Right lobe of liver (tissue), 6 donors: Measurements from ENCODE around the gene NUP58. TPM values are rescaled to one million over a fixed set of nuclear protein-coding genes. Genes with fewer than 3 reads are reported as not detected.
"Not testable (repeated sequence)": the region's sequence is repeated elsewhere in the genome, so short reads cannot be mapped to it uniquely, and the experiment has no call there.

ENCODE experiments used
- ATAC-seq, 4 donors: fragments of 200-7000 bp; cut with Tn5 transposase; one replicate each; pipeline ENCODE4 v1.9.1; 2020; ENCODE audit warnings: mild to moderate bottlenecking in 4 of 4, moderate library complexity in 4 of 4
- DNase-seq, 3 donors: peaks; one replicate each; pipeline ENCODE4 v3.0.0-alpha.2; 2020
- H3K27ac ChIP-seq, 3 donors: fragments of 200-600 bp; one replicate each; pipeline ENCODE4 v1.8.0; 2022
- H3K27me3 ChIP-seq, 2 donors: fragments of 200-600 bp; one replicate each; pipeline ENCODE4 v1.8.0; 2022
- H3K36me3 ChIP-seq, 4 donors: fragments of 200-600 bp; sonication (generic) in 1 of 4; one replicate each; pipeline versions ENCODE4 v1.5.1 to v1.8.0; 2017 to 2022; ENCODE audit warnings: control low read depth in 1 of 4
- H3K4me1 ChIP-seq, 4 donors: fragments of 200-600 bp; sonication (generic) in 1 of 4; one replicate each; pipeline versions ENCODE4 v1.5.1 to v1.8.0; 2017 to 2022; ENCODE audit warnings: control low read depth in 1 of 4
- H3K4me3 ChIP-seq, 3 donors: fragments of 200-600 bp; one replicate each; pipeline ENCODE4 v1.8.0; 2022
- H3K9me3 ChIP-seq, 4 donors: fragments of 200-600 bp; sonication (generic) in 1 of 4; one replicate each; pipeline versions ENCODE4 v1.5.1 to v1.8.0; 2017 to 2022; ENCODE audit warnings: control low read depth in 1 of 4
- CTCF ChIP-seq, 4 donors: fragments of 200-600 bp in 3 of 4; fragments of 450-650 bp in 1 of 4; IDR thresholded peaks; one replicate each; pipeline versions ENCODE4 v1.5.1 to v1.8.0; 2016 to 2022; ENCODE audit warnings: antibody characterized with exemption in 4 of 4, mild to moderate bottlenecking in 2 of 4
- POLR2A ChIP-seq: fragments of 450-650 bp; IDR thresholded peaks from one replicate; pipeline ENCODE4 v1.6.1; 2017; ENCODE audit warnings: antibody characterized with exemption, mild to moderate bottlenecking
- WGBS: methylation state at CpG from one replicate; pipeline ENCODE4 v1.1.6; 2018; ENCODE audit warnings: low coverage, low lambda C conversion rate; ENCODE audit not compliant: insufficient coverage; ENCODE audit errors: missing lambda C conversion rate; 5-methylcytosine and 5-hydroxymethylcytosine counted together
- intact Hi-C, 2 donors: fragments of 100-400 bp; cut with DNase I; formaldehyde crosslinking; loops; one replicate each; pipeline versions ENCODE4 v1.11.2 to v1.14.1; 2022
- total RNA-seq, 6 experiments: library from RNA; depleted of rRNA in 2 of 6; stranded (reverse); fragments of >200 nt in 2 of 6; fragmentation: NEBNext Ultra II Directional in 3 of 6; extraction: Animal tissue kit (Norgen Biotek cat#: 25700) in 3 of 6; gene quantifications; one replicate each; pipeline versions ENCODE4 v1.1.0 to v1.2.4, GENCODE V29; 2016 to 2023
- donor health status: DM: no; HTN: yes; CAD: no.
- donor health status: DM: no; HTN: no; CAD: no.
- donor health status: DM: no; HTN: no; CAD: no.
- donor health status: DM: no; HTN: yes; CAD: no.
- donor health status: DM: no; HTN: yes; CAD: no.

NUP58 gene
- total RNA-seq, 6 experiments from 2014 or later: 11.7 to 33.2 (median 21.6) TPM

- intact Hi-C loops: no loop called here
- Histone ChIP-seq H3K9me3 (no peaks in the 10 kb centered on the region), H3K27ac (no peak overlapping the region), H3K4me1 (no peaks in the 10 kb centered on the region), H3K4me3 (no peak overlapping the region), H3K27me3 (no peaks in the 10 kb centered on the region), H3K36me3 (no peaks in the 10 kb centered on the region)
- DNase-seq (no peak), ATAC-seq (no peak)
- WGBS: 24% methylated on average over 3 of the region's 3 CpGs
- TF ChIP-seq CTCF (IDR thresholded peaks at IDR 0.05): no peak
- no peak for TF ChIP-seq POLR2A
Observed at GRCh38 chr13:25352230-25352629, 50.8 kb downstream of the NUP58 start.

GRCh38 chr13:25352806-25353205 lies 51.4 kb downstream of the NUP58 start:
- no peak for ATAC-seq
- no peak for DNase-seq
- intact Hi-C loops: no loop called here
- H3K27me3 ChIP-seq: no peaks in the 10 kb centered on the region
- H3K4me1 ChIP-seq: no peaks in the 10 kb centered on the region
- 59% methylated on average over 4 of the region's 4 CpGs for WGBS
- no peaks in the 10 kb centered on the region for H3K36me3 ChIP-seq
- H3K9me3 ChIP-seq: no peaks in the 10 kb centered on the region
- H3K27ac ChIP-seq: no peak overlapping the region
- TF ChIP-seq CTCF (IDR thresholded peaks at IDR 0.05) (no peak), POLR2A (no peak)
- H3K4me3 ChIP-seq: no peak overlapping the region

GRCh38 chr13:25353344-25353743 lies 51.9 kb downstream of the NUP58 start:
- H3K27me3 ChIP-seq: no peaks in the 10 kb centered on the region
- H3K9me3 ChIP-seq: no peaks in the 10 kb centered on the region
- no peak overlapping the region for H3K4me3 ChIP-seq
- H3K36me3 ChIP-seq: no peaks in the 10 kb centered on the region
- intact Hi-C loops: no loop called here
- ATAC-seq (no peak), DNase-seq (no peak)
- TF ChIP-seq POLR2A (no peak), CTCF (IDR thresholded peaks at IDR 0.05) (no peak)
- H3K27ac ChIP-seq: no peak overlapping the region
- no peaks in the 10 kb centered on the region for H3K4me1 ChIP-seq
- WGBS: 81% methylated on average over 4 of the region's 4 CpGs

GRCh38 chr13:25354377-25354776 lies 53.0 kb downstream of the NUP58 start:
- WGBS: 55% methylated on average over 5 of the region's 6 CpGs
- intact Hi-C loops: no loop called here
- no peaks in the 10 kb centered on the region for H3K9me3 ChIP-seq
- H3K4me3 ChIP-seq: no peak overlapping the region
- no peak overlapping the region for H3K27ac ChIP-seq
- H3K36me3 ChIP-seq: no peaks in the 10 kb centered on the region
- no peaks in the 10 kb centered on the region for H3K4me1 ChIP-seq
- no peak for ATAC-seq
- TF ChIP-seq CTCF (IDR thresholded peaks at IDR 0.05) (no peak), POLR2A (no peak)
- H3K27me3 ChIP-seq: no peaks in the 10 kb centered on the region
- DNase-seq: no peak

GRCh38 chr13:25360443-25360842 lies 59.0 kb downstream of the NUP58 start:
- H3K27ac ChIP-seq, H3K4me1 ChIP-seq, H3K27me3 ChIP-seq, H3K4me3 ChIP-seq, ATAC-seq, intact Hi-C loops, DNase-seq, H3K9me3 ChIP-seq, H3K36me3 ChIP-seq: not testable (repeated sequence)
- WGBS: 87% methylated on average over 4 of the region's 6 CpGs
